SK-N-SH treated with all-trans-retinoic acid at 6 μM for 48 hours (cell line): Measurements from ENCODE around the gene BLM.
"Not testable (repeated sequence)": the region's sequence is repeated elsewhere in the genome, so short reads cannot be mapped to it uniquely, and the experiment has no call there.

Experiments used
- ATAC-seq: fragments of 200-7000 bp; cut with Tn5 transposase; 3 replicates; pipeline ENCODE4 v1.9.1; 2020; ENCODE audit warnings: mild to moderate bottlenecking, moderate library complexity
- ARNTL ChIP-seq: fragments of 450-650 bp; formaldehyde crosslinking; IDR thresholded peaks from 2 replicates; pipeline ENCODE4 v1.5.0; 2020; ENCODE audit warnings: low read depth, mild to moderate bottlenecking, moderate library complexity, borderline replicate concordance
- BACH2 ChIP-seq: fragments of 250-450 bp; sonication (Bioruptor Pico); IDR thresholded peaks from 2 replicates; pipeline ENCODE4 v1.9.0; 2021; ENCODE audit warnings: mild to moderate bottlenecking, borderline replicate concordance
- CSDC2 ChIP-seq: fragments of 250-450 bp; sonication (Bioruptor Pico); IDR thresholded peaks from 2 replicates; pipeline ENCODE4 v1.5.0; 2020; ENCODE audit warnings: mild to moderate bottlenecking, moderate library complexity
- ESRRG ChIP-seq: fragments of 250-450 bp; sonication (Bioruptor Pico); IDR thresholded peaks from 2 replicates; pipeline ENCODE4 v1.6.1; 2021; ENCODE audit warnings: mild to moderate bottlenecking
- GLIS3 ChIP-seq: fragments of 250-450 bp; sonication (Bioruptor Pico); IDR thresholded peaks from 2 replicates; pipeline ENCODE4 v1.5.0; 2020; ENCODE audit warnings: mild to moderate bottlenecking, moderate library complexity
- POU6F1 ChIP-seq: fragments of 250-450 bp; sonication (Bioruptor Pico); IDR thresholded peaks from 2 replicates; pipeline ENCODE4 v1.8.0; 2021; ENCODE audit warnings: low read depth, mild to moderate bottlenecking, moderate library complexity, borderline replicate concordance
- PPARA ChIP-seq: fragments of 250-450 bp; sonication (Bioruptor Pico); IDR thresholded peaks from 2 replicates; pipeline ENCODE4 v1.5.0; 2020; ENCODE audit warnings: mild to moderate bottlenecking, borderline replicate concordance
- RARB ChIP-seq: fragments of 250-450 bp; sonication (Bioruptor Pico); IDR thresholded peaks from 2 replicates; pipeline ENCODE4 v1.8.0; 2021; ENCODE audit warnings: mild to moderate bottlenecking, moderate library complexity
- SNAI2 ChIP-seq: fragments of 250-450 bp; sonication (Bioruptor Pico); IDR thresholded peaks from 2 replicates; pipeline ENCODE4 v1.5.0; 2020; ENCODE audit warnings: mild to moderate bottlenecking, moderate library complexity
- TCF4 ChIP-seq: fragments of 250-450 bp; sonication (Bioruptor Pico); IDR thresholded peaks from 2 replicates; pipeline ENCODE4 v1.8.0; 2021; ENCODE audit warnings: mild to moderate bottlenecking, moderate library complexity, borderline replicate concordance
- TOX ChIP-seq: fragments of 250-450 bp; sonication (Bioruptor Pico); IDR thresholded peaks from 2 replicates; pipeline ENCODE4 v1.8.0; 2021; ENCODE audit warnings: mild to moderate bottlenecking, moderate library complexity, borderline replicate concordance
- TSHZ2 ChIP-seq: fragments of 250-450 bp; sonication (Bioruptor Pico); IDR thresholded peaks from 2 replicates; pipeline ENCODE4 v1.5.0; 2020; ENCODE audit warnings: mild to moderate bottlenecking, moderate library complexity
- ZC3H10 ChIP-seq: fragments of 250-450 bp; sonication (Bioruptor Pico); IDR thresholded peaks from 2 replicates; pipeline ENCODE4 v1.5.1; 2021; ENCODE audit warnings: mild to moderate bottlenecking, moderate library complexity
- ZFP3 ChIP-seq: fragments of 250-450 bp; sonication (Bioruptor Pico); IDR thresholded peaks from 2 replicates; pipeline ENCODE4 v1.5.0; 2020; ENCODE audit warnings: mild to moderate bottlenecking, moderate library complexity
- ZFP30 ChIP-seq: fragments of 450-650 bp; formaldehyde crosslinking; IDR thresholded peaks from 2 replicates; pipeline ENCODE4 v1.5.0; 2022; ENCODE audit warnings: mild to moderate bottlenecking, moderate library complexity
- ZNF565 ChIP-seq: fragments of 450-650 bp; formaldehyde crosslinking; conservative IDR thresholded peaks from 2 replicates; pipeline ENCODE4 v1.5.0; 2020; ENCODE audit warnings: low read depth, mild to moderate bottlenecking, moderate library complexity
- ZNF70 ChIP-seq: fragments of 450-650 bp; formaldehyde crosslinking; IDR thresholded peaks from 2 replicates; pipeline ENCODE4 v1.5.0; 2020; ENCODE audit warnings: mild to moderate bottlenecking, moderate library complexity
- ZNF8 ChIP-seq: fragments of 450-650 bp; formaldehyde crosslinking; IDR thresholded peaks from 2 replicates; pipeline ENCODE4 v1.5.0; 2020; ENCODE audit warnings: mild to moderate bottlenecking, moderate library complexity
- TF ChIP-seq, protein P1 (sequence below): fragments of 250-450 bp; sonication (Bioruptor Pico); IDR thresholded peaks from 2 replicates; pipeline ENCODE4 v1.8.0; 2020; ENCODE audit warnings: mild to moderate bottlenecking, moderate library complexity, borderline replicate concordance
- TF ChIP-seq, protein P2 (sequence below): fragments of 250-450 bp; sonication (Bioruptor Pico); IDR thresholded peaks from 2 replicates; pipeline ENCODE4 v1.5.1; 2020; ENCODE audit warnings: low read depth, mild to moderate bottlenecking, moderate library complexity
- TF ChIP-seq, protein P3 (sequence below): fragments of 250-450 bp; sonication (Bioruptor Pico); IDR thresholded peaks from 2 replicates; pipeline ENCODE4 v1.5.1; 2021; ENCODE audit warnings: mild to moderate bottlenecking, moderate library complexity

Gene BLM

GRCh38 chr15:90826206-90826885, 109.2 kb downstream of the BLM start:
- ATAC-seq, result not testable (repeated sequence)

DNA sequence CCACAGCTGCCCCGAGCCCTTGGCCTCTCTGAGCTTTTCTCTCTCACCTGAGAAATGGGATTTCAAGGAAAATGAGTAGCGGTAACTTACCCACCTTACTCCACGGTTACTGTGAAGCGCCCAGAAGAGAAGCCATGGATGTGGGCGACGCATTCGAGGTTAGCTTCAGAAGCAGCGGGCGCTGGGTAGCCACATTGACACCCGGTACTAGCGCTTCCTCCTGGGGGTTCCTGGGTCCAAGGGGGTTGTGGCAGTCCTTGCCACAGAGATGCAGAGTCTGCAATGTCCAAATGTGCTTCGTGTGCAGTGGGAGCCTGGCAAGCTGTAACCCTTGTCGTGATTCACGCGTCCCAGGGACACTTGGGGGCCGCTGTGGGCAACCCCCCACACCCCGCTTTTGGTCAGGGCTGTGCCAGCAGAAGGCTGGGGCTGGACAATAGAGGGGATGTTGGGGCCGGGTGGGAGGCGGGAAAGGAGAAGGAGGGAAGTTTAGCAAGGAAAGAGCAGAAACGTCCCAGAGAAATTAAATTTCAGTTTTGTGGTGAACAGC, 109.8 kb downstream of the BLM start:
- no peak for TF ChIP-seq POU6F1 (CRISPR knock-in tag)
- no peak for TF ChIP-seq PPARA (CRISPR knock-in tag)
- TF ChIP-seq ESRRG, result no peak
- no peak for TF ChIP-seq SNAI2 (CRISPR knock-in tag)
- TF ChIP-seq RARB (CRISPR knock-in tag), result no peak
- TF ChIP-seq, protein P1, sequence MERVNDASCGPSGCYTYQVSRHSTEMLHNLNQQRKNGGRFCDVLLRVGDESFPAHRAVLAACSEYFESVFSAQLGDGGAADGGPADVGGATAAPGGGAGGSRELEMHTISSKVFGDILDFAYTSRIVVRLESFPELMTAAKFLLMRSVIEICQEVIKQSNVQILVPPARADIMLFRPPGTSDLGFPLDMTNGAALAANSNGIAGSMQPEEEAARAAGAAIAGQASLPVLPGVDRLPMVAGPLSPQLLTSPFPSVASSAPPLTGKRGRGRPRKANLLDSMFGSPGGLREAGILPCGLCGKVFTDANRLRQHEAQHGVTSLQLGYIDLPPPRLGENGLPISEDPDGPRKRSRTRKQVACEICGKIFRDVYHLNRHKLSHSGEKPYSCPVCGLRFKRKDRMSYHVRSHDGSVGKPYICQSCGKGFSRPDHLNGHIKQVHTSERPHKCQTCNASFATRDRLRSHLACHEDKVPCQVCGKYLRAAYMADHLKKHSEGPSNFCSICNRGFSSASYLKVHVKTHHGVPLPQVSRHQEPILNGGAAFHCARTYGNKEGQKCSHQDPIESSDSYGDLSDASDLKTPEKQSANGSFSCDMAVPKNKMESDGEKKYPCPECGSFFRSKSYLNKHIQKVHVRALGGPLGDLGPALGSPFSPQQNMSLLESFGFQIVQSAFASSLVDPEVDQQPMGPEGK (CRISPR knock-in tag), result no peak
- no peak for TF ChIP-seq ZNF8
- TF ChIP-seq TOX (CRISPR knock-in tag), result no peak
- no peak for TF ChIP-seq ZFP3
- TF ChIP-seq GLIS3 (CRISPR knock-in tag), result no peak
- no peak for TF ChIP-seq CSDC2 (CRISPR knock-in tag)
- TF ChIP-seq TSHZ2 (CRISPR knock-in tag), result no peak
- TF ChIP-seq ZFP30 (CRISPR knock-in tag), result no peak
- TF ChIP-seq ZNF70 (CRISPR knock-in tag), result no peak
- no peak for TF ChIP-seq ARNTL (CRISPR knock-in tag)
- ATAC-seq, result no peak

DNA sequence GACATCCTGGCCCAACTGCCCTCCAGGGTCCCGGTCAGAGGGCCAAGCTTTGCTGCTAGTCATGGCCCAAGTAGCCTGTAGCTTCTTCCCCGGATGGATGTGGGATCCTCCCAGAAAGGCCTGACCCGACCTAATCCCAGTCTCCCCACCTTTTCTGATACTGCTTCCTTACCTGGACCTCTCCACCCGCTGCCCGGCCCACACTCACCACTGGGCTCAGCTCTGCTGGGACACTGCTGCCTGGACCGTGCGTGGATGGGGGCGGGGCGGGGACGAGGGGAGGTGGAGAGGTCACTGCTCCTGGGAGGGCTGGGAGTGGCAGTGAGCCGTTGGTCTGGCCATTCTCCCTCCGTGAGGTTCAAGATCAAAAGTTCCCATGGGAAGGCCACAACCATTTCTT, 111.0 kb downstream of the BLM start:
- ATAC-seq, result no peak
- TF ChIP-seq ZFP30 (CRISPR knock-in tag) (no peak), GLIS3 (CRISPR knock-in tag) (no peak), BACH2 (no peak), TOX (CRISPR knock-in tag) (no peak), CSDC2 (CRISPR knock-in tag) (no peak), RARB (CRISPR knock-in tag) (no peak), TSHZ2 (CRISPR knock-in tag) (no peak), SNAI2 (CRISPR knock-in tag) (no peak), POU6F1 (CRISPR knock-in tag) (no peak), ZC3H10 (CRISPR knock-in tag) (no peak), ZNF8 (no peak), PPARA (CRISPR knock-in tag) (no peak), ARNTL (CRISPR knock-in tag) (no peak), TCF4 (CRISPR knock-in tag) (no peak), ESRRG (no peak), ZNF565 (CRISPR knock-in tag) (no peak)
- TF ChIP-seq, protein P2, sequence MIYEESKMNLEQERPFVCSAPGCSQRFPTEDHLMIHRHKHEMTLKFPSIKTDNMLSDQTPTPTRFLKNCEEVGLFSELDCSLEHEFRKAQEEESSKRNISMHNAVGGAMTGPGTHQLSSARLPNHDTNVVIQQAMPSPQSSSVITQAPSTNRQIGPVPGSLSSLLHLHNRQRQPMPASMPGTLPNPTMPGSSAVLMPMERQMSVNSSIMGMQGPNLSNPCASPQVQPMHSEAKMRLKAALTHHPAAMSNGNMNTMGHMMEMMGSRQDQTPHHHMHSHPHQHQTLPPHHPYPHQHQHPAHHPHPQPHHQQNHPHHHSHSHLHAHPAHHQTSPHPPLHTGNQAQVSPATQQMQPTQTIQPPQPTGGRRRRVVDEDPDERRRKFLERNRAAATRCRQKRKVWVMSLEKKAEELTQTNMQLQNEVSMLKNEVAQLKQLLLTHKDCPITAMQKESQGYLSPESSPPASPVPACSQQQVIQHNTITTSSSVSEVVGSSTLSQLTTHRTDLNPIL (CRISPR knock-in tag), result no peak
- TF ChIP-seq, protein P3, sequence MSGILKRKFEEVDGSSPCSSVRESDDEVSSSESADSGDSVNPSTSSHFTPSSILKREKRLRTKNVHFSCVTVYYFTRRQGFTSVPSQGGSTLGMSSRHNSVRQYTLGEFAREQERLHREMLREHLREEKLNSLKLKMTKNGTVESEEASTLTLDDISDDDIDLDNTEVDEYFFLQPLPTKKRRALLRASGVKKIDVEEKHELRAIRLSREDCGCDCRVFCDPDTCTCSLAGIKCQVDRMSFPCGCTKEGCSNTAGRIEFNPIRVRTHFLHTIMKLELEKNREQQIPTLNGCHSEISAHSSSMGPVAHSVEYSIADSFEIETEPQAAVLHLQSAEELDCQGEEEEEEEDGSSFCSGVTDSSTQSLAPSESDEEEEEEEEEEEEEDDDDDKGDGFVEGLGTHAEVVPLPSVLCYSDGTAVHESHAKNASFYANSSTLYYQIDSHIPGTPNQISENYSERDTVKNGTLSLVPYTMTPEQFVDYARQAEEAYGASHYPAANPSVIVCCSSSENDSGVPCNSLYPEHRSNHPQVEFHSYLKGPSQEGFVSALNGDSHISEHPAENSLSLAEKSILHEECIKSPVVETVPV, result no peak
